ENCODE results near the gene CD300A. TPM values are rescaled to one million over a fixed set of nuclear protein-coding genes. Genes with fewer than 3 reads are reported as not detected.

Gene CD300A
- polyA plus RNA-seq, 3 donors, result 1.2 to 7.2 (median 3.0) TPM

GRCh38 chr17:74435775-74436359, 30.6 kb upstream of the CD300A start:
- WGBS, 3 donors, result 31 to 78% (median 72%) methylated on average over 5 of the region's 5 CpGs
- no peak overlapping the region for H3K27ac ChIP-seq (ENCODE audit: low read depth, low read length)

GRCh38 chr17:74437702-74438101, 28.7 kb upstream of the CD300A start:
- H3K27ac ChIP-seq (ENCODE audit: low read depth, low read length), result no peak overlapping the region

GRCh38 chr17:74439691-74440567, 26.5 kb upstream of the CD300A start:
- H3K27ac ChIP-seq (ENCODE audit: low read depth, low read length), result no peak overlapping the region
- WGBS, 3 donors, result 76 to 88% (median 81%) methylated on average over 31 of the region's 31 CpGs

More at GRCh38 chr17:74437702-74438101, 28.7 kb upstream of the CD300A start:
- WGBS, 3 donors, result 79 to 83% (median 83%) methylated on average over 3 of the region's 3 CpGs

- no peak overlapping the region for H3K27ac ChIP-seq (ENCODE audit: low read depth, low read length)
- 84 to 93% (median 90%) methylated on average over 7 of the region's 7 CpGs for WGBS, 3 donors
Measured at GRCh38 chr17:74441537-74441936, 24.9 kb upstream of the CD300A start.

GRCh38 chr17:74442291-74442669, 24.2 kb upstream of the CD300A start:
- WGBS, 3 donors, result 62 to 81% (median 69%) methylated on average over 6 of the region's 6 CpGs
- H3K27ac ChIP-seq (ENCODE audit: low read depth, low read length), result no peak overlapping the region

GRCh38 chr17:74442670-74443515, 23.5 kb upstream of the CD300A start:
- WGBS, 3 donors, result 5 to 10% (median 9%) methylated on average over 28 of the region's 28 CpGs
- no peak overlapping the region for H3K27ac ChIP-seq (ENCODE audit: low read depth, low read length)

GRCh38 chr17:74443516-74444296, 22.7 kb upstream of the CD300A start:
- no peak overlapping the region for H3K27ac ChIP-seq (ENCODE audit: low read depth, low read length)
- WGBS, 3 donors, result 64 to 71% (median 64%) methylated on average over 8 of the region's 8 CpGs

- no peak overlapping the region for H3K27ac ChIP-seq (ENCODE audit: low read depth, low read length)
- 26 to 37% (median 30%) methylated on average over 11 to 12 of the region's 12 CpGs for WGBS, 3 donors
Measured at GRCh38 chr17:74444406-74444805, 22.0 kb upstream of the CD300A start.

- no peak overlapping the region for H3K27ac ChIP-seq (ENCODE audit: low read depth, low read length)
- 81 to 87% (median 86%) methylated on average over 7 of the region's 7 CpGs for WGBS, 3 donors
Measured at GRCh38 chr17:74445158-74445557, 21.3 kb upstream of the CD300A start.

GRCh38 chr17:74446551-74447500, 19.6 kb upstream of the CD300A start:
- H3K27ac ChIP-seq (ENCODE audit: low read depth, low read length), result no peak overlapping the region
- WGBS, 3 donors, result 26 to 43% (median 32%) methylated on average over 31 of the region's 31 CpGs

- 88 to 93% (median 93%) methylated on average over 11 of the region's 11 CpGs for WGBS, 3 donors
- no peak overlapping the region for H3K27ac ChIP-seq (ENCODE audit: low read depth, low read length)
Measured at GRCh38 chr17:74447628-74448159, 18.7 kb upstream of the CD300A start.

GRCh38 chr17:74448756-74449155, 17.7 kb upstream of the CD300A start:
- no peak overlapping the region for H3K27ac ChIP-seq (ENCODE audit: low read depth, low read length)
- 61 to 83% (median 73%) methylated on average over 8 of the region's 8 CpGs for WGBS, 3 donors

GRCh38 chr17:74449306-74449705, 17.1 kb upstream of the CD300A start:
- WGBS, 3 donors, result 75 to 88% (median 82%) methylated on average over 11 of the region's 11 CpGs
- H3K27ac ChIP-seq (ENCODE audit: low read depth, low read length), result no peak overlapping the region

GRCh38 chr17:74449773-74450172, 16.7 kb upstream of the CD300A start:
- 82 to 88% (median 87%) methylated on average over 5 of the region's 5 CpGs for WGBS, 3 donors
- H3K27ac ChIP-seq (ENCODE audit: low read depth, low read length), result no peak overlapping the region

GRCh38 chr17:74450231-74450630, 16.2 kb upstream of the CD300A start:
- 91 to 96% (median 95%) methylated on average over 3 of the region's 3 CpGs for WGBS, 3 donors
- H3K27ac ChIP-seq (ENCODE audit: low read depth, low read length), result no peak overlapping the region

- WGBS, 3 donors, result 89 to 92% (median 90%) methylated on average over 13 of the region's 13 CpGs
- no peak overlapping the region for H3K27ac ChIP-seq (ENCODE audit: low read depth, low read length)
Measured at GRCh38 chr17:74450925-74451403, 15.5 kb upstream of the CD300A start.

GRCh38 chr17:74451557-74451956, 14.9 kb upstream of the CD300A start:
- WGBS, 3 donors, result 65 to 90% (median 74%) methylated on average over 5 to 6 of the region's 6 CpGs
- no peak overlapping the region for H3K27ac ChIP-seq (ENCODE audit: low read depth, low read length)
